Psoas muscle (tissue), 8 donors: ENCODE measurements around the gene KRT73. TPM values are rescaled to one million over a fixed set of nuclear protein-coding genes. Genes with fewer than 3 reads are reported as not detected.

Experiments
- ATAC-seq, 4 donors: fragments of 200-7000 bp; cut with Tn5 transposase; one replicate each; pipeline ENCODE4 v1.9.1; 2020; ENCODE audit warnings: moderate library complexity in 3 of 4, mild to moderate bottlenecking in 2 of 4
- DNase-seq, 2 donors: peaks; one replicate each; pipeline ENCODE4 v3.0.0-alpha.2; 2020
- H3K27ac ChIP-seq: fragments of 200-600 bp; one replicate; pipeline ENCODE4 v1.8.0; 2022
- H3K27me3 ChIP-seq, 3 donors: fragments of 200-600 bp in 1 of 3; one replicate each; pipeline versions ENCODE4 v1.6.1 to v1.8.0; 2013 to 2022; ENCODE audit warnings: low read length in 2 of 3, mild to moderate bottlenecking in 2 of 3, moderate library complexity in 1 of 3; ENCODE audit not compliant: insufficient read depth in 3 of 3
- H3K36me3 ChIP-seq, 2 donors: fragments of 200-600 bp in 1 of 2; one replicate each; pipeline versions ENCODE4 v1.6.1 to v1.8.0; 2013 to 2022; ENCODE audit warnings: low read depth in 1 of 2, mild to moderate bottlenecking in 1 of 2, moderate library complexity in 1 of 2; ENCODE audit not compliant: insufficient read depth in 1 of 2
- H3K4me1 ChIP-seq: fragments of 200-600 bp; one replicate; pipeline ENCODE4 v1.8.0; 2022
- H3K4me3 ChIP-seq: fragments of 200-600 bp; one replicate; pipeline ENCODE4 v1.8.0; 2022; ENCODE audit warnings: mild to moderate bottlenecking
- H3K9me3 ChIP-seq: fragments of 200-600 bp; one replicate; pipeline ENCODE4 v1.8.0; 2022
- CTCF ChIP-seq: fragments of 200-600 bp; IDR thresholded peaks from one replicate; pipeline ENCODE4 v1.8.0; 2022; ENCODE audit warnings: antibody characterized with exemption
- WGBS, 3 donors: extraction: QIAGEN DNeasy Blood & Tissue Kit; methylation state at CpG; one replicate each; pipeline versions ENCODE4 v1.1.6 to v1.1.7; 2013; 5-methylcytosine and 5-hydroxymethylcytosine counted together
- intact Hi-C, 2 donors: fragments of 100-400 bp; cut with DNase I; formaldehyde crosslinking; loops; one replicate each; pipeline versions ENCODE4 v1.11.0 to v1.14.2; 2022
- polyA plus RNA-seq, 3 donors: library from polyadenylated mRNA; stranded (reverse); fragments of 200-250 nt; gene quantifications; one replicate each; pipeline ENCODE4 v1.2.3, GENCODE V29; 2013
- total RNA-seq, 4 donors: library from RNA; stranded (reverse); fragmentation: NEBNext Ultra II Directional in 2 of 4; extraction: Animal tissue kit (Norgen Biotek cat#: 25700) in 2 of 4; gene quantifications; one replicate each; pipeline versions ENCODE4 v1.2.1 to v1.2.4, GENCODE V29; 2021 to 2023
- donor health status: healthy with polysubstance abuse.
- donor health status: DM: no; HTN: no; CAD: no; lungs with moderate emphysema.
- donor health status: Bipolar disorder and iron deficiency.
- donor health status: healthy.
- donor health status: DM: yes; HTN: yes; CAD: no.
- donor health status: DM: no; HTN: no; CAD: no.
- donor health status: DM: no; HTN: no; CAD: no.
- donor health status: DM: yes; HTN: yes; CAD: no.

KRT73 gene
- total and polyA plus RNA-seq, 7 donors, result not detected

- Histone ChIP-seq H3K27ac (no peak overlapping the region), H3K4me1 (no peaks in the 10 kb centered on the region), H3K9me3 (no peaks in the 10 kb centered on the region), H3K36me3 (no peaks in the 10 kb centered on the region), H3K27me3 (peaks cover 0 to 12% (median 0%) of the 10 kb centered on the region in 3 donors), H3K4me3 (no peak overlapping the region)
- DNase-seq (no peak), ATAC-seq (no peak)
- intact Hi-C loops, result no loop called here
- TF ChIP-seq CTCF, result no peak
- WGBS, 3 donors, result 92 to 95% (median 93%) methylated on average over 9 of the region's 9 CpGs
Measured at GRCh38 chr12:52613384-52614030, 4.9 kb downstream of the KRT73 start.

- peaks cover 0 to 16% (median 0%) of the 10 kb centered on the region in 3 donors for H3K27me3 ChIP-seq
Measured at GRCh38 chr12:52612431-52613383, 5.7 kb downstream of the KRT73 start.

GRCh38 chr12:52611080-52611468, 7.3 kb downstream of the KRT73 start:
- H3K27me3 ChIP-seq, result peaks cover 0 to 16% (median 0%) of the 10 kb centered on the region in 3 donors
- DNase-seq, result no peak
- ATAC-seq, result no peak
- H3K4me3 ChIP-seq, result no peak overlapping the region
- intact Hi-C loops, result no loop called here
- no peaks in the 10 kb centered on the region for H3K4me1 ChIP-seq
- H3K27ac ChIP-seq, result no peak overlapping the region
- no peaks in the 10 kb centered on the region for H3K9me3 ChIP-seq
- H3K36me3 ChIP-seq, result no peaks in the 10 kb centered on the region
- WGBS, 3 donors, result 86 to 88% (median 86%) methylated on average over 6 of the region's 6 CpGs
- no peak for TF ChIP-seq CTCF

More at GRCh38 chr12:52612431-52613383, 5.7 kb downstream of the KRT73 start:
- 88 to 92% (median 91%) methylated on average over 5 of the region's 5 CpGs for WGBS, 3 donors
- Histone ChIP-seq H3K9me3 (no peaks in the 10 kb centered on the region), H3K27ac (no peak overlapping the region), H3K4me3 (no peak overlapping the region), H3K36me3 (no peaks in the 10 kb centered on the region), H3K4me1 (no peaks in the 10 kb centered on the region)
- intact Hi-C loops, result no loop called here
- ATAC-seq, result no peak
- DNase-seq, result no peak
- TF ChIP-seq CTCF, result no peak

GRCh38 chr12:52608826-52609630, 9.3 kb downstream of the KRT73 start:
- 68 to 79% (median 71%) methylated on average over 8 of the region's 8 CpGs for WGBS, 3 donors
- H3K4me1 ChIP-seq, result no peaks in the 10 kb centered on the region
- no peak for DNase-seq
- no peak overlapping the region for H3K27ac ChIP-seq
- H3K27me3 ChIP-seq, result peaks cover 0 to 16% (median 0%) of the 10 kb centered on the region in 3 donors
- intact Hi-C loops, result no loop called here
- H3K4me3 ChIP-seq, result no peak overlapping the region
- no peak for TF ChIP-seq CTCF
- H3K9me3 ChIP-seq, result no peaks in the 10 kb centered on the region
- no peak for ATAC-seq
- H3K36me3 ChIP-seq, result no peaks in the 10 kb centered on the region
